ENCODE data around the gene UBA52. TPM values are rescaled to one million over a fixed set of nuclear protein-coding genes. Genes with fewer than 3 reads are reported as not detected.

The UBA52 gene
- total and polyA plus RNA-seq, 2 of the 13 experiments (the other 11 are each of a cell fraction or from before 2014, with no cell fraction given), result 959 to 1,782 TPM

GRCh38 chr19:18557411-18558201, 14.1 kb upstream of the UBA52 start, which contains the start of gene KXD1 (continued):
- TF ChIP-seq IKZF5 (CRISPR knock-in tag; IDR thresholded peaks at IDR 0.05) (no peak; the same call in 1 of the 2 replicates), POLR2AphosphoS5 (IDR thresholded peaks at IDR 0.05; ENCODE audit: low read depth, low read length) (peak; percentile 33; the same call in 1 of the 2 replicates), RFX5 (IDR thresholded peaks at IDR 0.05; ENCODE audit: low read depth, low read length) (peak; percentile 57; the same call in 1 of the 2 replicates), ZNF333 (CRISPR knock-in tag; IDR thresholded peaks at IDR 0.05; ENCODE audit: borderline replicate concordance) (no peak), IRF1 (CRISPR knock-in tag; IDR thresholded peaks at IDR 0.05; ENCODE audit: low read depth) (no peak), SAP130 (CRISPR knock-in tag; IDR thresholded peaks at IDR 0.05; ENCODE audit: low read depth) (peak; percentile 94), ZKSCAN1 (IDR thresholded peaks at IDR 0.05; ENCODE audit: low read length) (no peak), SMARCE1 (IDR thresholded peaks at IDR 0.05; ENCODE audit: borderline replicate concordance) (no peak), BCLAF1 (IDR thresholded peaks at IDR 0.05) (no peak), PRDM4 (CRISPR knock-in tag; IDR thresholded peaks at IDR 0.05; ENCODE audit: borderline replicate concordance) (no peak), CTCF (CRISPR knock-in tag; IDR thresholded peaks at IDR 0.05) (0 out of 2 replicates have a peak, but pooled peaks have one; percentile 6), NONO (IDR thresholded peaks at IDR 0.05) (no peak), NONO (CRISPR knock-in tag; conservative IDR thresholded peaks at IDR 0.05) (peak; percentile 84), PAXIP1 (CRISPR knock-in tag; conservative IDR thresholded peaks at IDR 0.05) (0 out of 2 replicates have a peak, but pooled peaks have one; percentile 36), IRX3 (CRISPR knock-in tag; IDR thresholded peaks at IDR 0.05; ENCODE audit: borderline replicate concordance, low read depth) (no peak)
